Mesothelial cell of epicardium (in vitro differentiated cells): ENCODE measurements around the gene EPHX1. TPM values are rescaled to one million over a fixed set of nuclear protein-coding genes. Genes with fewer than 3 reads are reported as not detected.

Source experiments
- DNase-seq, 2 experiments: peaks; one replicate each; pipeline ENCODE4 v3.0.0; 2021; ENCODE audit warnings: low spot score in 2 of 2; ENCODE audit not compliant: unreplicated experiment in 2 of 2
- H3K27ac Mint-ChIP-seq: 2 replicates; pipeline ENCODE4 v1.8.0; 2021; ENCODE audit warnings: mixed read lengths
- H3K27me3 Mint-ChIP-seq: 2 replicates; pipeline ENCODE4 v1.8.0; 2021; ENCODE audit warnings: low read depth, mixed read lengths
- H3K36me3 Mint-ChIP-seq: 2 replicates; pipeline ENCODE4 v1.8.0; 2021; ENCODE audit warnings: mixed read lengths
- H3K4me1 Mint-ChIP-seq: 2 replicates; pipeline ENCODE4 v1.8.0; 2021; ENCODE audit warnings: mixed read lengths
- H3K4me3 Mint-ChIP-seq: 2 replicates; pipeline ENCODE4 v1.8.0; 2021; ENCODE audit warnings: mild to moderate bottlenecking, moderate library complexity, mixed read lengths
- H3K9me3 Mint-ChIP-seq: 2 replicates; pipeline ENCODE4 v1.8.0; 2021; ENCODE audit warnings: mixed read lengths
- total RNA-seq: library from RNA; stranded (reverse); gene quantifications from 3 replicates; pipeline ENCODE4 v1.2.1, GENCODE V29; 2021
- TF ChIP-seq, protein P1 (sequence below): fragments of 200-600 bp; sonication (generic); IDR thresholded peaks from one replicate; pipeline ENCODE4 v1.5.0; 2021; ENCODE audit warnings: antibody characterized with exemption; ENCODE audit not compliant: unreplicated experiment

Gene EPHX1
- total RNA-seq, 1 donor from 2014 or later: 35.9 TPM

DNA sequence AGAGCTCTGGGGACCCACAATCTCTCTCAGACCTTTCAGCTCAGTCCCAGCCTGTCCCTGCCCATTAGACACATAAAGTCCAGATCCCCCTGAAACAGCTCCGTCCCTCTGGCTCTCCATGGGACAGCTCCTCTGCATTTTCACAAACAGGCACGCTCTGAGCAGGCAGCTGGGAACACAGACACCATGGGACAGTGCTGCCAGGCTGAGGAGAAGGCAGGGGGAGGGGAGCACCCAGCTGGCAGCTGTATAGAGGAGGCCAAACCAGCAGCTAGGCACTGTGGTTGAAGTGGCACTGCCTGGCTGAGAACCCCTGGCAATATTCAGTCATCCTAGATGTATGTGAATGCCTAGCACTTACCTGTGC lies 70.3 kb downstream of the EPHX1 start:
- DNase-seq: no peak
- Mint-ChIP-seq H3K36me3 (no peaks in the 10 kb centered on the region), H3K4me1 (peaks cover 18% of the 10 kb centered on the region), H3K4me3 (peak overlapping the region; percentile 83), H3K9me3 (no peaks in the 10 kb centered on the region), H3K27me3 (no peaks in the 10 kb centered on the region), H3K27ac (no peak overlapping the region)
- TF ChIP-seq, protein P1, sequence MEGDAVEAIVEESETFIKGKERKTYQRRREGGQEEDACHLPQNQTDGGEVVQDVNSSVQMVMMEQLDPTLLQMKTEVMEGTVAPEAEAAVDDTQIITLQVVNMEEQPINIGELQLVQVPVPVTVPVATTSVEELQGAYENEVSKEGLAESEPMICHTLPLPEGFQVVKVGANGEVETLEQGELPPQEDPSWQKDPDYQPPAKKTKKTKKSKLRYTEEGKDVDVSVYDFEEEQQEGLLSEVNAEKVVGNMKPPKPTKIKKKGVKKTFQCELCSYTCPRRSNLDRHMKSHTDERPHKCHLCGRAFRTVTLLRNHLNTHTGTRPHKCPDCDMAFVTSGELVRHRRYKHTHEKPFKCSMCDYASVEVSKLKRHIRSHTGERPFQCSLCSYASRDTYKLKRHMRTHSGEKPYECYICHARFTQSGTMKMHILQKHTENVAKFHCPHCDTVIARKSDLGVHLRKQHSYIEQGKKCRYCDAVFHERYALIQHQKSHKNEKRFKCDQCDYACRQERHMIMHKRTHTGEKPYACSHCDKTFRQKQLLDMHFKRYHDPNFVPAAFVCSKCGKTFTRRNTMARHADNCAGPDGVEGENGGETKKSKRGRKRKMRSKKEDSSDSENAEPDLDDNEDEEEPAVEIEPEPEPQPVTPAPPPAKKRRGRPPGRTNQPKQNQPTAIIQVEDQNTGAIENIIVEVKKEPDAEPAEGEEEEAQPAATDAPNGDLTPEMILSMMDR: no peak

DNA sequence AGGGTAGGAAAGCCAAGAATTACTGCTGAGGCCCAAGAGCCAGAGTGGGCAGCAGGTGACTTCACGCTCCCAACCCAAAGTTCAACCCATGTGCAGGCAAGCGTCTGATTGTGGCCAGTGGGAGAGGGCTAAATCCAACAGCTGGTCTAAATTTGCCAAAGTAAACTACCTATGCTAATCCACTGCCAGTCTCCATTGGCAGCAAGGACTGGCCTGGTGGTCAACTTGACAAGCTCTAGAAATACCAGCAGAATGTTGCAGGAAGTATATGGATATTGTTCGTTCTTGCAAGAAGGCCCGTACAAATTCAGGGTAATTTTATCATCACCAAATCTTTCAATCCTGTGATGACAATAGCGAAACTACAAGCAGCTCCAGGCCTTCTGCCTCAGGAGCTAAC lies 70.7 kb downstream of the EPHX1 start:
- peak overlapping the region; percentile 83 for H3K4me3 Mint-ChIP-seq
- no peaks in the 10 kb centered on the region for H3K36me3 Mint-ChIP-seq
- H3K27ac Mint-ChIP-seq: peak overlapping the region; percentile 6
- TF ChIP-seq, protein P1: no peak
- H3K27me3 Mint-ChIP-seq: no peaks in the 10 kb centered on the region
- peaks cover 18% of the 10 kb centered on the region for H3K4me1 Mint-ChIP-seq
- H3K9me3 Mint-ChIP-seq: no peaks in the 10 kb centered on the region
- no peak for DNase-seq

DNA sequence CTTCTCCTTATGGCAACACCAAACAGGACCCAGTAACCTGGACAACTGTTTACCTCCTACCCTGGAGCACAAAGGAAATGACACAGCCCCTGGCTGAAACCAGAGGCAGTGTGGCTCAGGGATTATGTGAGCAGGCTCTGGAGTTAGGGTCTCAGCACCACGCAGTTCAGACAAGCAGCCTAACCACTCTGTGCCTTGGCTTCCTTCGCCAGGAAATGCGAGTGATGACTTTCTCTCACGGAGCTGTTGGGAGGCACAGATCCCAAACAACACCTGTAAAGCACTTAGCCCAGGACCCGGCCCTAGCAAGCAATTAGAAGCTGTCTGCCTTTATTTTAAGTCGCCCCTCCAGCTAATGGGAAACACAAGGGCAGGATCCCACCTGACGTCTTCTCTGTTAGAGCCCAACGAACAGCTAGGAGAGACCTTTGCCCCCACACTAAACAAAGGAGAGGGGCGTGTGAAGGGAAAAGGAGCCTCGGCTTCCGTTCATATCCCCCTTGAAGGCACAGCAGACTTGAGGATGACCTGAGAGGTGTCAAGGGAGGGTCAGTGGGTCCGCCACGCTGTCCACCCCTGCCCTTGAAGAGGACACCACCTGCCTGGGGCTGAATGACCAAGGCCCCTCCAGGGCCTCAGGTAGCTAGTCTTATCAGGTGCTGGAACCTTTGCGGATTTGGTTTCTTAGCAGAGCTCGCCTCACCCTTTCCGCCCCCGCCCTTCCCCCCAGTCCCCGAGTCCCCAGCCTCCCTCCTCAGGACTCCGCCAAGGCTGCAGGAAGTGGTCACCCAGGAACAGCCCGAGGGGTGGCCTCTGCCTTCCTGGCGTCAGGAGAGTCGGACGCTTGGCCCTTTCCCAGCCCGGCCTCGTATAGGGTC lies 71.4 kb downstream of the EPHX1 start:
- TF ChIP-seq, protein P1: no peak
- no peak for DNase-seq
- H3K27ac Mint-ChIP-seq: peak overlapping the region; percentile 85
- peaks cover 18% of the 10 kb centered on the region for H3K4me1 Mint-ChIP-seq
- peak overlapping the region; percentile 83 for H3K4me3 Mint-ChIP-seq
- H3K27me3 Mint-ChIP-seq: peaks cover under 1% of the 10 kb centered on the region
- no peaks in the 10 kb centered on the region for H3K9me3 Mint-ChIP-seq
- no peaks in the 10 kb centered on the region for H3K36me3 Mint-ChIP-seq

DNA sequence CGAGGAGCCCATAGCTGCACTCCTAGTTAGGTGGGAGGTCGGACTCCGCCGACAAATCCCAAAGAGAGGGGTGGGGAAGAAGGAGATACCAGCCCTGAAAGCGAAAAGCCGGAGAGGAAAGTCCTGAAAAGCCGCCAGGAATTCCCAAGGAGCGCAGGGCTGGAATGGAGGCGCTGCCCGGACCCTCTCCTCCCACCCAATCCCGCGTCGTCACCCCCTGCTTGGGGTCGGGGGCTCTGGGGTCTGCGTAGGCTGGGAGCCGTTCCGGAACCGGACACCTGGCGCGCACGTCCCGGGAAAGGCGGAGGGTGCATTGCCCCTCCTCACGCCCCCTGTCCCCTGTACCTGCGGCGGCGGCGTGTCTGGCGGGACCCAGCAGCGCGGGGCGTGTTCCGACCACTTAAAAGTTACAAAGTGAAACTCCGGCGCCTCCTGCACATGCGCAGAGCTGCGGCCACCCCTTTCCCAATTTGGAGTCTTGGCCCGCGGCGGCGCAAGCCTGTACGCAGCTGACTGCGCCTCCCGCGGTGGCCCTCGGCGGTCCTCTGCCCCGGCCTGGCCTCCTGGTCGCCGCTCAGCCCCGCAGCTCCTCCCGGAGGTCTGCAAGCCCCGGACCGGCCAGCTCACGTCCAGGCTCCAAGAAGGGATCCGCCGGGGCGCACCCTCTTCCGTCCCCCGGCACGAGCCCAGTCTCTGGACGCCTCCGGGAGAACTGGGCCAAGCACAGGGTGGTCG lies 72.2 kb downstream of the EPHX1 start, which contains the start of gene TMEM63A:
TSS of gene TMEM63A (minus strand) at position 422 of the 735 bp plus-strand sequence. CDS start 4,800 bp downstream, outside the sequence.
- Mint-ChIP-seq H3K4me1 (peaks cover 18% of the 10 kb centered on the region), H3K9me3 (no peaks in the 10 kb centered on the region), H3K36me3 (no peaks in the 10 kb centered on the region), H3K4me3 (peak within 1 kb of the TSS; percentile 83), H3K27ac (peak within 1 kb of the TSS; percentile 85), H3K27me3 (peaks cover 5% of the 10 kb centered on the region)
- TF ChIP-seq, protein P1: no peak
- DNase-seq: peak; percentile 78 to 93

DNA sequence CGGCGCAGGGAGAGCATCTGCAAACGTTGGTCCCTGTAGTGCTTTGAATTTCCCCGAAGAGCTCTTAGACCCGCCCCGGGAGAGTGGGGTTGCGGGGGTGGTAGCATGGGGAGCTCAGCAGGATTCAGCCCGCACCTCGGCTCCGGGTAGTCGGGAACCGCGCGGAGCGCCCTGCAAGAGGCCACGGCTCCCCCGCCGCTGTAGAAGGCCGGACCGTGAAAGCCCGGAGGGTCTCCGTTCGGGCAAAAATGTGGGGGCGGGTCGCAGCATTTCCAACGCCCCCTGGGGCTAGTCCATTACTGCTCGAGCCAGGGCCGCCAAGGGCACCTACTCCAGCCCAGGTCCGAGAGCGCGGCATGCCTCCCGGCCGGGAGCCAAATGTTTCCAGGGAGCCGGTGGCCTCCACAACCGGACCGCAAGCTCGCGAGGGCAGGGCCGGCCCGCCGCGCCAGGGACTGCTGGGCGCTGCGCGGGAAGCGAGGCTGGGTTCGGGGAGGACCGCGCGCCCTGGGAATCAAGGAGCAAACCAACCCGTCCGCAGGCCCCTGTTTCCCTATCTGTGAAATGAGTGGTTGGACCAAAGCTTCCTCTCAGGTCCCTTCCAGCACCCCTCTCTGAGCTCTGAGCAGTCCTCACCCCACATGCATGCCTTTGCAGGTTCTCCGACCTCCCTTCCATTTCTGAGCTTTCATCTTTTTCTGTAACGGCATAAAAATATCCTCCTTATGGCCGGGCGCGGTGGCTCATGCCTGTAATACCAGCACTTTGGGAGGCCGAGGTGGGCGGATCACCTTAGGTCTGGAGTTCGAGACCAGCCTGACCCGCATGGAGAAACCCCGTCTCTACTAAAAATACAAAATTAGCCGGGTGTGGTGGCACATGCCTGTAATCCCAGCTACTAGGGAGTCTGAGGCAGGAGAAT lies 73.0 kb downstream of the EPHX1 start:
- H3K27ac Mint-ChIP-seq: peak overlapping the region; percentile 82
- DNase-seq: peak; percentile 41 to 73
- H3K36me3 Mint-ChIP-seq: no peaks in the 10 kb centered on the region

More for the DNA sequence above, 73.0 kb downstream of the EPHX1 start:
- TF ChIP-seq, protein P1: no peak
- H3K9me3 Mint-ChIP-seq: no peaks in the 10 kb centered on the region
- H3K27me3 Mint-ChIP-seq: peaks cover 7% of the 10 kb centered on the region
- H3K4me1 Mint-ChIP-seq: peaks cover 17% of the 10 kb centered on the region
- peak overlapping the region; percentile 83 for H3K4me3 Mint-ChIP-seq
